Middle frontal gyrus (tissue), 1 donor: ENCODE results near the gene SEPHS2.
"Not testable (repeated sequence)": the region's sequence is repeated elsewhere in the genome, so short reads cannot be mapped to it uniquely, and the experiment has no call there.

Experiments used
- DNase-seq: peaks from one replicate; pipeline ENCODE4 v3.0.0-alpha.2; 2015; ENCODE audit warnings: low spot score; ENCODE audit errors: extremely low spot score

The SEPHS2 gene

DNA sequence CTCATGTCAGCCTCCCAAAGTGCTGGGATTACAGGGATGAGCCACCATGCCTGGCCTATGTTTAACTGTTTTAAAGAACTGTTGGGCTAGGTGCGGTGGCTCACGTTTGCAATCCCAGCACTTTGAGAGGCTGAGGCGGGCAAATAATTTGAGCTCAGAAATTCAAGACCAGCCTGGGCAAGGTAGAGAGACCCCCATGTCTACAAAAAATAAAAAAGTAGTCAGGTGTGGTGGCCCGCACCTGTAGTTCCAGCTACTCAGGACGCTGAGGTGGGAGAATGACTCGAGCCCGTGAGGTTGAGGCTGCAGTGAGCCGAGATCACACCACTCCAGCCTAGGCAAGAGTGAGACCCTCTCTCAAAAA lies 24.9 kb upstream of the SEPHS2 start:
- DNase-seq = no peak

DNA sequence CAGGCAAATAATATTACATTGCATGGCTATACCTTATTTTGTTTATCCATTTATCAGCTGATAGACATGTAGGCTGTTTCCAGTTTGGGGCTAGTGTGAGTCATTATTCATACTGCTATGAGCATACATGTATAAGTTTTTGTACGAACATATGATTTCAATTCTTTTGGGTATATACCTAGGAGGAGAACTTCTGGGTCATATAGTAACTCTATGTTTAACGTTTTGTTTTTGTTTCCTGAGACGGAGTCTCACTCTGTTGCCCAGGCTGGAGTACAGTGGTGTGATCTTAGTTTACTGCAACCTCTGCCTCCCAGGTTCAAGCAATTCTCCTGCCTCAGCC lies 24.5 kb upstream of the SEPHS2 start:
- DNase-seq = no peak

DNA sequence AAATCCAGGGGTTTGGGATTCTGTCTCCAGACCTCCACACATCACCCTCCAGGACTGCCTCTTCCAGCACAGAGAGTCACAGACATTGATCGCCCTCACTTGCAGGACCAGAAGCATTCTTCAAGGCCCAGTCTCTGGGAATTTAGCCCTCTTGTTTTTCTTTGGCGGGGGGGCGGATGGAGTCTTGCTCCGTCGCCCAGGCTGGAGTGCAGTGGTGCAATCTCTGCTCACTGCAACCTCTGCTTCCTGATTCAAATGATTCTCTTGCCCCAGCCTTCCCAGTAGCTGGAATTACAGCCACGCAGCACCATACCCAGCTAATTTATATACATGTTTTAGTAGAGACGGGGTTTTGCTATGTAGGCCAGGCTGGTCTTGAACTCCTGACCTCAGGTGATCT lies 18.4 kb upstream of the SEPHS2 start:
- no peak for DNase-seq

DNA sequence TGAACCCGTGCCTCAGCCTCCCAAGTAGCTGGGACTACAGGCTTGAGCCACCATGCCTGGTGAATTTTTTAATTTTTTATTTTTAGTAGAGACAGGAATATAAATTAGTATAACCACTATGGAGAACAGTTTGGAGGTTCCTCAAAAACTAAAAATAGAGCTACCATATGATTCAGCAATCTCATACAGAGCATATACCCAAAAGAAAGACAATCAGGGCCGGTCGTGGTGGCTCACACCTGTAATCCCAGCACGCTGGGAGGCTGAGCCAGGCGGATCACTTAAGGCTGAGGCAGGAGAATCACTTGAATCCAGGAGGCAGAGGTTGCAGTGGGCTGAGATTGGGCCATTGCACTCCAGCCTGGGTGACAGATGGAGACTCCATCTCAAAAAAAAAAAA lies 15.8 kb upstream of the SEPHS2 start:
- not testable (repeated sequence) for DNase-seq

GRCh38 chr16:30459456-30459855 lies 13.8 kb upstream of the SEPHS2 start:
- DNase-seq = no peak

- DNase-seq = no peak
These were observed 13.1 kb upstream of the SEPHS2 start for GRCh38 chr16:30458561-30459394.

DNA sequence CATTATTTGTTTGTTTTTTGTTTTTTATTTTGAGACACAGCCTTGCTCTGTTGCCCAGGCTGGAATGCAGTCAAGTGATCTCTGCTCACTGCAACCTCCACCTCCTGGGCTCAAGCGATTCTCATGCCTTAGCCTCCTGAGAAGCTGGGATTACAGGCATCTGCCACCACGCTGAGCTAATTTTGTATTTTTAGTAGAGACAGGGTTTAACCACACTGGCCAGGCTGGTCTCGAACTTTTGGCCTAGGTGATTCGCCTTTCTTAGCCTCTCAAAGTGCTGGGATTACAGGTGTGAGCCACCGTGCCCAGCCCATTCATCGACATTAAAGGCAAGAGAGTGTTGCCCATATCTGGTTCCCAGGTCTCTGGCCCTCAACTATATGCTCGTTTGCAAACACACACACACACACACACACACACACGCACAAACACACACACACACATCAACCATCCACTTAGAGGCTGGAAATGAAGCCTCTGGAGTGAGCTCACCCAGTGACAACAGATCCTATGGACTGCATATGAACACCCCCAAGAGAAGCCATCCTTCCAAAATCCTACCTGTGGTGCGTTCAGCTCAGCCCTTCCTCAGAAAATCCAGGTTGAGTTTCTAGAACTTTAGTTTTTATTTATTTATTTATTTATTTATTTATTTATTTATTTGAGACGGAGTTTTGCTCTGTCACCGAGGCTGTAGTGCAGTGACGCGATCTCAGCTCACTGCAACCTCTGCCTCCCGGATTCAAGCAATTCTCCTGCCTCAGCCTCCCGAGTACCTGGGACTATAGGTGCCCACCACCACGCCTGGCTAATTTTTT lies 12.3 kb upstream of the SEPHS2 start:
- DNase-seq = no peak

DNA sequence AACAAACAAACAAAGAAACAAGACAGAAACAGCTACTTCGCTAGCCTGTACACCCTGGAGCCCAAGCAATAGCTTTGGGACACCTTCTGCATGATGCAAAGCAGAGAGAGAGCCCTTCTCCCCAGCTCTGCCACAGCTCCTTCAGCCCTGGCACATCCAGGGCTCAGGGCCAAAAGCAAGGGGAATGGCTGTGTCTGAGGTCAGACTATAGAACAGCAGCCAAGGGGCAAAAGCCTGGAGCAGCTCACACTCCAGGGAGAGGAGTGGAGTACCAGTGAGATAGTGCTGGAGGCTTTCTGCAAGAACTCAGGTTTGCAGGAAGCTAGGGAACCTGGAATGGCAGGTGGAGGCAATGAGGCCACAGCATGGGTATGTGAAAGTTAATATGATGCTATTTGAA lies 11.6 kb upstream of the SEPHS2 start:
- no peak for DNase-seq

DNA sequence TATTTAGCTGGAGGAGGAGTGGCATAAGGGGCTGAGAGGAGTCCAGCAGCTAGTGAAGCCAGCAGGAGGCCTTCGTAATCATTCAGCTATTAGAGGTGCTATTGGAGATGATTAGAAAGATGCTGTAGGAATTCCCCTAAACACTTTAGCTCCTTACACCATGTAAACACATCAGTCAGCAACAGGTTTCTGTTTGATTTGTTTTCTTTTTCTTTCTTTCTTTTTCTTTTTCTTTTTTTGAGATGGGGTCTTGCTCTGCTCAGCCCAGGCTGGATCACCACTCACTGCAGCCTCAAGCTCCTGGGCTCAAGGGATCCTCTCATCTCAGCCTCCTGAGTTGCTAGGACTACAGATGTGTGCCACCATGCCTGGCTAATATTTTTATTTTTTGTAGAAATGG lies 10.6 kb upstream of the SEPHS2 start:
- DNase-seq = no peak

GRCh38 chr16:30452709-30453580 lies 7.3 kb upstream of the SEPHS2 start:
- DNase-seq = not testable (repeated sequence)

GRCh38 chr16:30449116-30449435 lies 3.4 kb upstream of the SEPHS2 start:
- DNase-seq = no peak

- DNase-seq = no peak
These were observed 2.0 kb upstream of the SEPHS2 start for GRCh38 chr16:30447512-30448226.

DNA sequence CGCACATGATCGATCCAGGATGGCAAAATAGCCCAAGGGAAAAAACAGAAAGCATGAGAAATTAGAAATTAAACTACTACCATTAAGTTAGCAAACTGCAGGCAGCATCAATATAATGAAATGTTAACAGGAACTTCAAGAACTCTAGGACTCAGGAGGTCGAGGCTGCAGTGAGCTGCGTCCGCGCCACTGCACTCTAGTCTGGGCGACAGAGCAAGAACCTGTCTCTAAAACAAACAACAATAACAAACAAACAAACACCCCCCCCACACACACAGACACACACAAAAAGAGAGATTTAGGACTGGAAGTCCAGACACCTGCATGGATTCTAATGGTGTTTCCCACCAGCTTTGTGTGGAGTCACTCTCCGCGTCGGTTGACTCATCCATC lies 525 bp upstream of the SEPHS2 start:
- DNase-seq = no peak

DNA sequence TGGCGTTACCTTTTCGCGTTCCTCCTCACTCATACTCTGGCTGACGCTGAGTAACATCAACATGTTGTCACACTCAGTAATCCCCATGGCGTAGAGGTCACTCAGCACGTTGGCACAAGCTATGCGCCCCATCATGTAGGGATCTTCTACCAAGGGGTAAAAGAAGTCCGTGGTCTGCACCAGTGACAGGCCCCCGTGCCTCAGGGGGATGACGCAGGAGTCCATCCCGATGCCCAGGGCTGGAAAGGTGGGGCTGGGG lies 596 bp downstream of the SEPHS2 start:
- no peak for DNase-seq

- no peak for DNase-seq
These were observed 1.2 kb downstream of the SEPHS2 start for GRCh38 chr16:30444231-30445148.

GRCh38 chr16:30443631-30444030 lies 2.0 kb downstream of the SEPHS2 start:
- DNase-seq = no peak

GRCh38 chr16:30439720-30440348 lies 5.8 kb downstream of the SEPHS2 start:
- DNase-seq = no peak

GRCh38 chr16:30438835-30439234 lies 6.8 kb downstream of the SEPHS2 start:
- no peak for DNase-seq

DNA sequence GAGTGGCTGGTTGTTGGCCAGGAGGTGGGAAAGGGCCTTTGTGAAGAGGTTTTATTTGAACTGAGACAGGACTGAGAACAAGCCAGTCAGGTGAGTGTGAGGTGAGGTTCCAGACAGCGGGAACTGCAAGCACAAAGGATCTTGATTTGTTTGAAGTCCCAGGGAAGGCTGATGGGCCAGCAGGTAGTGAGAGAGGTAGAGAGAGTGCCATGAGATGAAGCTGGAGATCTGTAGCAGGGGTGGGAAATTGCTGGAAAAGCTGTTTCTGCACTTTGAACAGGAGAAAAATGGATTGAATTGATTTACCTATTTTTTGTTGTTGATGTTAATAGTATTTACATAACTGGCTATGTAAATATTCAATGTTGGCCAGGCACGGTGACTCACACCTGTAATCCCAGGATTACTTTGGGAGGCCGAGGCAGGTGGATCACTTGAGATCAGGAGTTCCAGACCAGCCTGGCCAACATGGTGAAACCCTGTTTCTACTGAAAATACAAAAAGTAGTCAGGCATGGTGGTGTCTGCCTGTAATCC lies 8.1 kb downstream of the SEPHS2 start:
- DNase-seq = no peak

- no peak for DNase-seq
These were observed 10.8 kb downstream of the SEPHS2 start for GRCh38 chr16:30434852-30435251.
